Neural cell (in vitro differentiated cells): Measurements from ENCODE around the gene HAAO. TPM values are rescaled to one million over a fixed set of nuclear protein-coding genes. Genes with fewer than 3 reads are reported as not detected.

Experiments used
- H2AFZ ChIP-seq: fragments of 200-600, 300-800 bp; sonication (generic), shearing (Covaris generic); 2 replicates; pipeline ENCODE4 v1.6.0; 2014; ENCODE audit warnings: low read depth, mild to moderate bottlenecking, antibody characterized with exemption, low read length, moderate library complexity
- H3F3A ChIP-seq: fragments of 200-600 bp; shearing (Covaris generic); 2 replicates; pipeline ENCODE4 v1.6.1; 2016; ENCODE audit warnings: mild to moderate bottlenecking, moderate library complexity, mixed read lengths, antibody characterized with exemption, low read length; ENCODE audit not compliant: insufficient read depth, poor library complexity, severe bottlenecking
- H3K27ac ChIP-seq: fragments of 200-600, 300-800 bp; sonication (generic), shearing (Covaris generic); 2 replicates; pipeline ENCODE4 v1.5.1; 2014; ENCODE audit warnings: mild to moderate bottlenecking, low read length, moderate library complexity
- H3K27me3 ChIP-seq: fragments of 300-800, 200-600 bp; sonication (generic), shearing (Covaris generic); 2 replicates; pipeline ENCODE4 v1.6.0; 2014; ENCODE audit warnings: mild to moderate bottlenecking, low read depth, low read length, moderate library complexity; ENCODE audit not compliant: insufficient read depth
- H3K36me3 ChIP-seq: fragments of 300-800, 200-600 bp; sonication (generic), shearing (Covaris generic); 2 replicates; pipeline ENCODE4 v1.5.1; 2014; ENCODE audit warnings: mild to moderate bottlenecking, antibody characterized with exemption, low read length, moderate library complexity; ENCODE audit not compliant: insufficient read depth
- H3K4me2 ChIP-seq: fragments of 300-800, 200-600 bp; sonication (generic), shearing (Covaris generic); 2 replicates; pipeline ENCODE4 v1.6.0; 2014; ENCODE audit warnings: mild to moderate bottlenecking, low read length
- H3K4me3 ChIP-seq: fragments of 300-800, 200-600 bp; sonication (generic), shearing (Covaris generic); 2 replicates; pipeline ENCODE4 v1.5.1; 2014; ENCODE audit warnings: mild to moderate bottlenecking, low read length, moderate library complexity
- H3K79me2 ChIP-seq: fragments of 200-600 bp; shearing (Covaris generic); replicated peaks from 2 replicates; pipeline ENCODE4 v1.6.0; 2014; ENCODE audit warnings: mild to moderate bottlenecking, low read length, moderate library complexity; ENCODE audit not compliant: insufficient read depth
- H3K9ac ChIP-seq: fragments of 300-800, 200-600 bp; sonication (generic), shearing (Covaris generic); 2 replicates; pipeline ENCODE4 v1.6.1; 2016; ENCODE audit warnings: mild to moderate bottlenecking, low read length, mixed read lengths
- H3K9me2 ChIP-seq: fragments of 200-600 bp; shearing (Covaris generic); 2 replicates; pipeline ENCODE4 v1.6.1; 2016; ENCODE audit warnings: mild to moderate bottlenecking, low read length, mixed read lengths; ENCODE audit not compliant: insufficient read depth
- H3K9me3 ChIP-seq: fragments of 200-600, 300-800 bp; sonication (generic), shearing (Covaris generic); 2 replicates; pipeline ENCODE4 v1.6.1; 2016; ENCODE audit warnings: mild to moderate bottlenecking, mixed run types, low read length, moderate library complexity, mixed read lengths
- H4K20me1 ChIP-seq: fragments of 200-600 bp; shearing (Covaris generic); 2 replicates; pipeline ENCODE4 v1.6.1; 2016; ENCODE audit warnings: mild to moderate bottlenecking, mixed run types; ENCODE audit not compliant: insufficient read depth
- EP300 ChIP-seq: fragments of 450-650 bp; conservative IDR thresholded peaks from 2 replicates; pipeline ENCODE4 v1.6.1; 2014; ENCODE audit warnings: antibody characterized with exemption, mild to moderate bottlenecking, moderate library complexity; ENCODE audit not compliant: poor library complexity, severe bottlenecking
- EZH2 ChIP-seq: fragments of 200-600, 300-800 bp; shearing (Covaris generic), sonication (generic); IDR thresholded peaks from 2 replicates; pipeline ENCODE4 v1.6.1; 2014; ENCODE audit warnings: antibody characterized with exemption, low read length, borderline replicate concordance, mild to moderate bottlenecking; ENCODE audit not compliant: insufficient read depth, poor library complexity, severe bottlenecking
- MXI1 ChIP-seq: fragments of 450-650 bp; conservative IDR thresholded peaks from 2 replicates; pipeline ENCODE4 v1.6.1; 2014; ENCODE audit warnings: antibody characterized with exemption, mild to moderate bottlenecking; ENCODE audit not compliant: poor library complexity, severe bottlenecking
- POLR2AphosphoS5 ChIP-seq: IDR thresholded peaks from 2 replicates; pipeline ENCODE4 v1.6.1; 2012
- RAD21 ChIP-seq: fragments of 450-650 bp; conservative IDR thresholded peaks from 2 replicates; pipeline ENCODE4 v1.6.1; 2014; ENCODE audit warnings: antibody characterized with exemption, mild to moderate bottlenecking, moderate library complexity
- REST ChIP-seq: IDR thresholded peaks from 2 replicates; pipeline ENCODE4 v1.6.1; 2012; ENCODE audit warnings: borderline replicate concordance
- SMC3 ChIP-seq: fragments of 450-650 bp; conservative IDR thresholded peaks from 2 replicates; pipeline ENCODE4 v1.6.1; 2014; ENCODE audit warnings: antibody characterized with exemption, mild to moderate bottlenecking, moderate library complexity; ENCODE audit not compliant: poor library complexity
- TAF1 ChIP-seq: IDR thresholded peaks from 2 replicates; pipeline ENCODE4 v1.6.1; 2012; ENCODE audit warnings: low read depth
- polyA plus RNA-seq: library from polyadenylated mRNA; depleted of rRNA; stranded (reverse); fragments of >200 nt; gene quantifications from 2 replicates; pipeline ENCODE4 v1.2.3, GENCODE V29; 2014
- TF ChIP-seq, protein P1 (sequence below): fragments of 450-650 bp; IDR thresholded peaks from 2 replicates; pipeline ENCODE4 v1.5.1; 2014; ENCODE audit warnings: antibody characterized with exemption, mild to moderate bottlenecking, moderate library complexity; ENCODE audit not compliant: poor library complexity, severe bottlenecking

HAAO gene
- polyA plus RNA-seq, 1 donor from 2014 or later = not detected

DNA sequence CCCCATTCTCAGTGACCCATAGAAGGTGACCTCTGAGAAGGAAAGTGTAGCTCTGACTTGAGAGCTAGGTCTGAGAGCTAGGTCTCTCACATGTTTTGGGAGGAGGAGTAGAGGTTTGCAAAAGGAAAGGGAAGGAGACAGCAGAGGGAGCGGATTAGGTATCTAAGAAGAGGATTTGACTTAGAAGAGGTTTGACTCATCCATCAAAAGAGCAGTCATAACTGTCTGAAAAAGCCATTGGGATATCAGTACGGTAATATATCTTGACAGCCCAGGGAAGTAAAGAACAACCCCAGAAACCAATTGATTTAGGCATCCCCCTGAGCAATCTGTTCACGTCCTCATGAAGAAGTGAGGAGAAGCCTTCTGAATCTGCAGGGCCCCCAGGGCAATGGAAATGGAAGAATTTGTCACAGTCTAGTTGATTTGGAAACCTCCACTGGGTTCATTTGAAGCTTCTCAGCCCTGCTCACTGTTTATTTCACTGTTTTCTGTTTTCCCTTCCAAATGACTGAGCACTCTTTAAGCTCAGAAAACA lies 47.8 kb downstream of the HAAO start:
- Histone ChIP-seq H3K79me2 (no peaks in the 10 kb centered on the region), H2AFZ (no peak overlapping the region), H4K20me1 (no peaks in the 10 kb centered on the region), H3K9me2 (no peaks in the 10 kb centered on the region), H3F3A (no peaks in the 10 kb centered on the region), H3K4me3 (no peak overlapping the region), H3K4me2 (no peak overlapping the region), H3K9ac (no peak overlapping the region), H3K9me3 (peaks cover 3% of the 10 kb centered on the region), H3K27ac (no peak overlapping the region), H3K27me3 (no peaks in the 10 kb centered on the region), H3K36me3 (no peaks in the 10 kb centered on the region)
- TF ChIP-seq TAF1 (no peak), POLR2AphosphoS5 (no peak), RAD21 (no peak), MXI1 (no peak), REST (no peak), SMC3 (no peak), EP300 (no peak), EZH2 (no peak)
- TF ChIP-seq, protein P1, sequence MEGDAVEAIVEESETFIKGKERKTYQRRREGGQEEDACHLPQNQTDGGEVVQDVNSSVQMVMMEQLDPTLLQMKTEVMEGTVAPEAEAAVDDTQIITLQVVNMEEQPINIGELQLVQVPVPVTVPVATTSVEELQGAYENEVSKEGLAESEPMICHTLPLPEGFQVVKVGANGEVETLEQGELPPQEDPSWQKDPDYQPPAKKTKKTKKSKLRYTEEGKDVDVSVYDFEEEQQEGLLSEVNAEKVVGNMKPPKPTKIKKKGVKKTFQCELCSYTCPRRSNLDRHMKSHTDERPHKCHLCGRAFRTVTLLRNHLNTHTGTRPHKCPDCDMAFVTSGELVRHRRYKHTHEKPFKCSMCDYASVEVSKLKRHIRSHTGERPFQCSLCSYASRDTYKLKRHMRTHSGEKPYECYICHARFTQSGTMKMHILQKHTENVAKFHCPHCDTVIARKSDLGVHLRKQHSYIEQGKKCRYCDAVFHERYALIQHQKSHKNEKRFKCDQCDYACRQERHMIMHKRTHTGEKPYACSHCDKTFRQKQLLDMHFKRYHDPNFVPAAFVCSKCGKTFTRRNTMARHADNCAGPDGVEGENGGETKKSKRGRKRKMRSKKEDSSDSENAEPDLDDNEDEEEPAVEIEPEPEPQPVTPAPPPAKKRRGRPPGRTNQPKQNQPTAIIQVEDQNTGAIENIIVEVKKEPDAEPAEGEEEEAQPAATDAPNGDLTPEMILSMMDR = no peak

GRCh38 chr2:42743659-42743990 lies 48.8 kb downstream of the HAAO start:
- Histone ChIP-seq H3F3A (no peaks in the 10 kb centered on the region), H3K4me2 (no peak overlapping the region), H2AFZ (no peak overlapping the region), H3K9me2 (no peaks in the 10 kb centered on the region), H3K27me3 (no peaks in the 10 kb centered on the region), H3K4me3 (no peak overlapping the region), H3K9ac (no peak overlapping the region), H4K20me1 (no peaks in the 10 kb centered on the region), H3K79me2 (no peaks in the 10 kb centered on the region), H3K36me3 (no peaks in the 10 kb centered on the region), H3K9me3 (peaks cover 3% of the 10 kb centered on the region), H3K27ac (no peak overlapping the region)
- TF ChIP-seq REST (no peak), TAF1 (no peak), MXI1 (no peak)
